ENCODE data around the gene CEP85.
A peak's percentile ranks its signal among the peaks of the same experiment; 100 is the strongest.
"Not testable (repeated sequence)": the region's sequence is repeated elsewhere in the genome, so short reads cannot be mapped to it uniquely, and the experiment has no call there.

Gene CEP85

GRCh38 chr1:26291939-26292338, 57.9 kb downstream of the CEP85 start:
- no peak for DNase-seq

- DNase-seq: not testable (repeated sequence)
Observed at GRCh38 chr1:26292735-26293134, 58.7 kb downstream of the CEP85 start.

- DNase-seq: no peak
Observed at GRCh38 chr1:26293911-26294463, 60.0 kb downstream of the CEP85 start.

GRCh38 chr1:26295194-26296138, 61.5 kb downstream of the CEP85 start:
- DNase-seq: no peak

GRCh38 chr1:26296340-26297056, 62.5 kb downstream of the CEP85 start:
- no peak for DNase-seq

- no peak for DNase-seq
Observed at GRCh38 chr1:26297057-26297790, 63.2 kb downstream of the CEP85 start.

GRCh38 chr1:26297791-26298124, 63.8 kb downstream of the CEP85 start:
- no peak for DNase-seq

GRCh38 chr1:26300578-26301275, 66.7 kb downstream of the CEP85 start:
- DNase-seq: no peak

- no peak for DNase-seq
Observed at GRCh38 chr1:26302733-26303405, 68.9 kb downstream of the CEP85 start.

GRCh38 chr1:26305667-26306289, 71.8 kb downstream of the CEP85 start:
- DNase-seq: no peak

- DNase-seq: peak; percentile 95
Observed at GRCh38 chr1:26306290-26307229, 72.6 kb downstream of the CEP85 start, which contains the start of gene UBXN11. TSS of gene UBXN11 (minus strand) at chr1:26306636. CDS start at chr1:26302883, 3,753 bp downstream.

- DNase-seq: peak; percentile 40
Observed at GRCh38 chr1:26307363-26307781, 73.4 kb downstream of the CEP85 start.

- not testable (repeated sequence) for DNase-seq
Observed at GRCh38 chr1:26307966-26308899, 74.2 kb downstream of the CEP85 start.

- no peak for DNase-seq
Observed at GRCh38 chr1:26314501-26314900, 80.5 kb downstream of the CEP85 start.

- no peak for DNase-seq
Observed at GRCh38 chr1:26315874-26316850, 82.2 kb downstream of the CEP85 start.

GRCh38 chr1:26317146-26317545, 83.1 kb downstream of the CEP85 start:
- no peak for DNase-seq

GRCh38 chr1:26317612-26318337, 83.8 kb downstream of the CEP85 start, which contains the start of gene CD52:
TSS of gene CD52 (plus strand) at chr1:26317958. CDS start at chr1:26318018, 60 bp downstream.
- peak; percentile 83 for DNase-seq

All from CD4-positive, alpha-beta T cell treated with Interleukin-10 for 1 hour (primary cell).